Nephron progenitor cell (in vitro differentiated cells): ENCODE data around the gene TIMM44.

Experiments used
- DNase-seq: peaks from one replicate; pipeline ENCODE4 v3.0.0; 2021
- H3K27ac Mint-ChIP-seq: 2 replicates; pipeline ENCODE4 v1.8.0; 2021; ENCODE audit warnings: mild to moderate bottlenecking, moderate library complexity, mixed read lengths
- H3K27me3 Mint-ChIP-seq: 2 replicates; pipeline ENCODE4 v1.8.0; 2021; ENCODE audit warnings: mild to moderate bottlenecking, low read depth, mixed read lengths; ENCODE audit not compliant: poor library complexity
- H3K36me3 Mint-ChIP-seq: 2 replicates; pipeline ENCODE4 v1.8.0; 2021; ENCODE audit warnings: low read depth, mixed read lengths
- H3K4me1 Mint-ChIP-seq: 2 replicates; pipeline ENCODE4 v1.8.0; 2021; ENCODE audit warnings: mixed read lengths
- H3K4me3 Mint-ChIP-seq: 2 replicates; pipeline ENCODE4 v1.8.0; 2021; ENCODE audit warnings: mild to moderate bottlenecking, moderate library complexity, mixed read lengths
- H3K9me3 Mint-ChIP-seq: 2 replicates; pipeline ENCODE4 v1.8.0; 2021; ENCODE audit warnings: mild to moderate bottlenecking, moderate library complexity, mixed read lengths
- CTCF ChIP-seq: fragments of 200-600 bp; sonication (generic); IDR thresholded peaks from 2 replicates; pipeline ENCODE4 v1.5.0; 2021; ENCODE audit warnings: antibody characterized with exemption

Gene TIMM44

DNA sequence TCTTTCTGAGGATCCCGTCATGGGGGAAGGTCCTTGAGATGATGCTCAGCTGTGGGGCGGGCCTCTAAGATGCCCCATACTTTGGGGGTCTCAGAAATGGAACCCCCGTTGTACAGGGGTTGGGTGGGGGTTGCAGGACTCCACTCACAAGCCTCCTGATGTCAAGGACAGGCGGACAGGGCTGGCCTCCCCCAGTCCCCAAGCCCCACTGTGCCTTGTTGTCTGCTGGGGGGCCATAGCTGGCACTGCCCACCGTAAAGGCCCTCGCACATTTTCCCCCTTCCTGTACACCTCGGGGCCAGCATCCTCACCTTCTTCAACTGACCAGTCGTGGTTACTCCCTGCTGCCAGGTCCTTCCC, 20.6 kb downstream of the TIMM44 start:
- H3K27me3 Mint-ChIP-seq, result peaks cover 20% of the 10 kb centered on the region
- no peak for TF ChIP-seq CTCF
- no peak overlapping the region for H3K27ac Mint-ChIP-seq
- peaks cover 39% of the 10 kb centered on the region for H3K4me1 Mint-ChIP-seq
- no peaks in the 10 kb centered on the region for H3K9me3 Mint-ChIP-seq
- H3K4me3 Mint-ChIP-seq, result no peak overlapping the region
- DNase-seq, result no peak
- H3K36me3 Mint-ChIP-seq, result peaks cover 4% of the 10 kb centered on the region

- Mint-ChIP-seq H3K36me3 (peaks cover 4% of the 10 kb centered on the region), H3K4me1 (peaks cover 39% of the 10 kb centered on the region), H3K27me3 (peaks cover 26% of the 10 kb centered on the region), H3K27ac (no peak overlapping the region), H3K4me3 (no peak overlapping the region), H3K9me3 (no peaks in the 10 kb centered on the region)
- no peak for TF ChIP-seq CTCF
- DNase-seq, result no peak
Measured at GRCh38 chr19:7921967-7922835, 21.3 kb downstream of the TIMM44 start.

GRCh38 chr19:7921302-7921966, 22.0 kb downstream of the TIMM44 start:
- Mint-ChIP-seq H3K9me3 (no peaks in the 10 kb centered on the region), H3K27ac (peak overlapping the region; percentile 81), H3K4me1 (peaks cover 40% of the 10 kb centered on the region), H3K36me3 (peaks cover 4% of the 10 kb centered on the region), H3K4me3 (peak overlapping the region; percentile 85), H3K27me3 (peaks cover 34% of the 10 kb centered on the region)
- TF ChIP-seq CTCF, result no peak
- no peak for DNase-seq

GRCh38 chr19:7920519-7921301, 22.8 kb downstream of the TIMM44 start:
- Mint-ChIP-seq H3K36me3 (peaks cover 4% of the 10 kb centered on the region), H3K4me1 (peaks cover 38% of the 10 kb centered on the region), H3K4me3 (peak overlapping the region; percentile 85), H3K27ac (peak overlapping the region; percentile 81), H3K27me3 (peaks cover 41% of the 10 kb centered on the region), H3K9me3 (no peaks in the 10 kb centered on the region)
- peak; percentile 100 for DNase-seq
- no peak for TF ChIP-seq CTCF

- peak within 1 kb of the TSS; percentile 85 for H3K4me3 Mint-ChIP-seq
- peaks cover 42% of the 10 kb centered on the region for H3K4me1 Mint-ChIP-seq
- H3K27me3 Mint-ChIP-seq, result peaks cover 49% of the 10 kb centered on the region
- H3K9me3 Mint-ChIP-seq, result no peaks in the 10 kb centered on the region
- H3K27ac Mint-ChIP-seq, result peak within 1 kb of the TSS; percentile 82
- peak; percentile 98 for DNase-seq
- H3K36me3 Mint-ChIP-seq, result peaks cover 4% of the 10 kb centered on the region
- no peak for TF ChIP-seq CTCF
Measured at GRCh38 chr19:7919610-7920518, 23.6 kb downstream of the TIMM44 start, which contains the start of gene SNAPC2. TSS of gene SNAPC2 (plus strand) at chr19:7920338. CDS start at chr19:7920367, 29 bp downstream.
